SKM-1 (cell line): ENCODE data around the gene OVOL1.
"Not testable (repeated sequence)": the region's sequence is repeated elsewhere in the genome, so short reads cannot be mapped to it uniquely, and the experiment has no call there.

Experiments
- DNase-seq: peaks from one replicate; lab custom pipeline; 2025; ENCODE audit not compliant: unreplicated experiment; lab: John Stamatoyannopoulos, UW

Gene OVOL1

DNA sequence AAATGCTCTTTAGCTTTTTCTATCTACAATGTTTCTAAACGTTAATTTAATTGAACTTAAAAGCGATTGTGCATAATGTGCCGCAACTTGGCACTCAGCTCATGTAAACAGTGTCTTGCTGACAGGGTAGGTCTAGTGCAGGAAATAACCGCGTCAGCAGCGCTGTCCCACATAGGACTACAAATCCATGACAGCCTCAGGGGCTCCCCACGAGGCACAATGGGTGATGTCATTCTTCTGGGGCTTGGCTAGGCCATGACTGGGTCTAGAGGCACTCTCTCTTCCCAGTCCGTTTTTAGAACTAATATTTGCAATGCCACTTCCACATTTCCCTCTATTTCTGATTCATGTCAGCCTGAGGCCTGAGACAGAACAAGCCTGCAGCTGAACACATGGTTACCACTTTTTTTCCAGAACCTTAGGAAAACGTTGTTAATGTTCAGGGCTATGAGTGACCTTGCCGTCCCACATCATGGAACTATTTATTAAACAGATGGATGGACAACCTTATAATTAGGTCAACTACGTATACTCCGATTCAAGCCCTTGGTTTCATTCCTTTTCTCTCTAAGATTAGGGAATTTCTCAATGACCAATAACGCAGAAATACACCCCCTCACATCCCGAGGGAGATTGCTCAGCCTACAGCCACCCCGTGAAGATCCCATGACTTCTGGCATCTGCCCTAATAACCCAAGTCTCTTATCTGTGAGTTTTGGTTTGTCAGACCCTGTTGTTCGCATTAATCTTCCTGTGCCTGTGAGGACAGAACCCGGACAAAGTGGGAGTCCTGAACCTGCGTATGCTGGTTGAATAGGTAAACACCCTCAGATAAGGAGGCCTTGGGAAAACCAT lies 27.5 kb downstream of the OVOL1 start:
- DNase-seq: no peak

DNA sequence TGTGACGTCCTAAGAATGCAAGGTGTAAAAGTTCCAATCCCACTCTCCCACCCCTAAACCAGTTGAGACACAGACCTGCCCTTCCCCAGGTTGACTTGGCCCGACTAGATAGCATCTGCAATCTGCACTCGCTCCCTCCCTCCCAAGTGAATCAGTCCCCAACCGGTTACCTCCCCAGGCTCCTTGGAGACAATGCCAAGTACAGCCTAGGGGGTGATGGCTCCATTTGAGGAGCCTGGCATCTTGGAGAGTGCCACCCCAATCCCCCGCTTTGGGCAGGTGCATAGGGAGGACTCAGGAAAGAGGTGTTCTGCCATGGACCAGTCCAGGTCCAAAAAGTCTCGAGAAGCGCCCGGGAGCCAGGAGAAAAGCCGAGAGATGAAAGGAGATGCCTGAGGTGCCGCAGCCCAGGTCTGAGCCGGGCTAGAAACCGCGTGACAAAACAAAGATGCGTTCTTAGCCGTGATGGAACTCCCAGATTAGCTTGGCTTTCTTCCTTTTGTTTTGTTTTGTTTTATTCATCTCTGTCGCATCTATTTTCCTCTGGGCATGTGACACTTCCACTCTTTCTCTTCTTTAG lies 28.2 kb downstream of the OVOL1 start:
- DNase-seq: no peak

DNA sequence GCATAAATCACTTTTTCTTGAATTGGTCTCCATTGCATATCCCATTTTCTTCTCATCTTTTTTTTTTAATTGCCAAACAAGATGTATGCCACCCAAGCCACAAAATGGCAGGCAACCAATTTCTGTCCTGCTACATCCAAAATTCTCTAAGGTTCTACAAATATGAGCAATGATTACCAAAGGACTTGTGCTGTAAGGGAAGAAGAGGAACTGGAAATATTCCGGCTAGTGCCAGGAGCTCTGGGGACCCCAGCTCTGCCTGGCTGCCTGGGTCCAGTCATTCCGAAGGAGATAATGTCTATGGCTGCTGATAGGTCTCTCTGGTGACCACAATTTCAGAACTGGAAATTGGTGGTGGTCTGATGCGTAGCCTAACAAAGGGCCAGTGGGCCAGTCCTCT lies 29.8 kb downstream of the OVOL1 start:
- no peak for DNase-seq

- DNase-seq: no peak
These were observed 30.5 kb downstream of the OVOL1 start for GRCh38 chr11:65817312-65817834.

DNA sequence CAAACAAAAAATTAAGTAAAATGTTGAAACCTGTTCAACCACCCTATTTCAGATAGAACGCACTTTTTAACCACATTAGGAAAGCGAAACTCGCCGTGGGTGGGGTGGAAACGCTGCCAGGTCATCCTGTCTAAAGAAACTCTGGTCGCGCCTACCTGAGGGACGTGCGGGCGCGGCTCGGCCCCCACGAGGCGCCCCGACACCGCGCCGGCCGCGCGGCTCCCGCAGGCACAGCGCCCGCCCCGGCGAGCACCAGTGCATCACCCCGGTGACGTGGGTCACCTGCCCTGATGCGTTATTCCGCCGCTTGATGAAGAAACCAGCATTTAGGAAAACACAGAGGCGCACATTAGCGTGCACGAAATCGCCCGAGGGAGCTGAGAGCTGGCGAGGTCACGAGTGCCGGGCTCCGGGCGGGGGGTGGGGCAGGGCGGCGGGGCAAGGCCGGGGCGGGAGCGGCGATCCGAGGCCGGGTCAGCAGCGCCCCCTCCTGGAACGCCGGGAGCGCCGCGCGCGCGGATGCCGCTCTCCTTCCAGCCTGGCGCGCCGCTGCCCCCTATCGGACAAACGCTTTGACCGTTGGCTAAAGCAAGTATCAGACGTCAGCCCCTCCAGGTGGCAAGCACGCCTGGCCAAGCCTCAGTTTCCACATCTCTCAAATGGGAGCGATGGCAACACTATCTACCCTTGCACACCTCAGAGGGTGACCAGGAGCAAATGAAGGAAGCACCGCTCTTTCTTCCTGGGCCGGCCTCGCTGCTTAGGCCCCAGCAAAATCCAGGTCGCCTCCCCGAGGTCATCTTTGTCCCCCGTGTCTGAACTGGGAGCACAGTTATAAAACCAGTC lies 31.2 kb downstream of the OVOL1 start:
- peak; percentile 50 for DNase-seq

- no peak for DNase-seq
These were observed 34.2 kb downstream of the OVOL1 start for GRCh38 chr11:65821107-65821506.

DNA sequence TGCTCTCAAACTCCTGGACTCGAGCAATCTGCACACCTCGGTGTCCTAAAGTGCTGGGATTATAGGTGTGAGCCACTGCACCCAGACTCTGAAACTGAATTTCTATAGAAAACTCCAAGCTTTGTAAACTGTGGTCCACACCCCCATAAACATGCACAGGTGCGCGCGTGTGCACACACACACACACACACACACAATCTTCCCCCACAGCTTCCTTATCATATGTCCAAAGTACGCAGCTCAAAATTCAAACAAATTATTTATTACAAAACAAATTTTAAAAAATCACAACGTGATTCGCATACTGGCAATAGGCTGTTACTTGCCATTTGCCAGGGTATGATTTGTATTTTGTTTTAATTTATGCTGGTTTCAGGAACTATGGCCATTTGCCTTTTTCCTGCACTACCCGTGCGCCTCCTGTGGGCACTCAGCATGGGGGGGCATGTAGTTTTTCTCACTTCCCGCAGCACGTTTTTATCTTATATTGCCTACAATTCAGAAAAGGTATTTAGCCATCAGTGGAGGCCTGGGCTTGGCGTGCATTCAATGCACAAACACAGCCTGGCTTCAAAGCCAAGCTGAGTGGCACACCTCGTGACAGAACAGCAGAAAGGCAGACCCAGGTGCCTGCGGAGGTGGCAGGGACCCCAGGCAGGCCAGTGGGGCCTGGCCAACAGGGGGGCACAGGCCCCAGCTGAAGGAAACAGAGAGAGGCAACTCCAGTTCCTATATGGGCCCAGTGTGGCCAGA lies 36.1 kb downstream of the OVOL1 start:
- DNase-seq: no peak

- peak; percentile 19 for DNase-seq
These were observed 40.3 kb downstream of the OVOL1 start for GRCh38 chr11:65826984-65827735.

- no peak for DNase-seq
These were observed 42.6 kb downstream of the OVOL1 start for GRCh38 chr11:65829459-65829858.

- not testable (repeated sequence) for DNase-seq
These were observed 45.4 kb downstream of the OVOL1 start for GRCh38 chr11:65832231-65832630.

- peak; percentile 82 for DNase-seq
These were observed 46.6 kb downstream of the OVOL1 start, which contains the start of gene SNX32 for GRCh38 chr11:65833297-65834030. TSS of gene SNX32 (plus strand) at chr11:65833963. CDS start at chr11:65834066, 103 bp downstream.

DNA sequence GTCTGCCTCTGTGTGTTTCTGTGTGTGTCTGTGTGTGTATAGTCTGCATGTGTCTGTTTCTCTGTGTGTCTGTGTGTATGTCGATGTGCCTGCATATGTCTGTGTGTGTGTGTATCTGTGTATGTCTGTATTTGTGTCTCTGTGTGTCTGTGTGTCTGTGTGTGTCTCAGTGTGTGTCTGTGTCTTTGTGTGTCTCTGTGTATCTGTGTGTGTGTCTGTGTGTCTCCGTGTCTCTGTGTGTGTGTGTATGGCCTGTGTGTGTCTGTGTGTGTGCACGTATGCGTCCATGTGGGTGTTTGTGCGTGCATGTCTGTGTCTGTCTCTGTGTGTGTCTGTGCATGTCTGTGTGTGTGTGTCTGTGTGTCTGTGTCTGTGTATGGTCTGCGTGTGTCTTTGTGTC lies 47.3 kb downstream of the OVOL1 start:
- DNase-seq: no peak

DNA sequence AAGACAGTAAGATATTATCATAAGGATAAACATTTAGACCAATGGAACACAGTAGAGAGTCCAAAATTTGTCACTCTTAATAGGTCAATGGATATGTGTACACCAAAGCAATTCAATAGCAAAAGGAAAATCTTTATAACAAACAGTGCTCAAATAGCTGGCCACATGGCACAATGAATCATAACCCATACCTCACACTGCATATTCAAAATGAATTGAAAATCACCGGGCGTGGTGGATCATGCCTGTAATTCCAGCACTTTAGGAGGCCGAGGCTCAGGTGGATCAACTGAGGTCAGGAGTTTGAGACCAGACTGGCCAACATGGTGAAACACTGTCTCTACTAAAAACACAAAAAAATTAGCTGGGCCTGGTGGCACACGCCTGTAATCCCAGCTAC lies 55.3 kb downstream of the OVOL1 start:
- DNase-seq: no peak

DNA sequence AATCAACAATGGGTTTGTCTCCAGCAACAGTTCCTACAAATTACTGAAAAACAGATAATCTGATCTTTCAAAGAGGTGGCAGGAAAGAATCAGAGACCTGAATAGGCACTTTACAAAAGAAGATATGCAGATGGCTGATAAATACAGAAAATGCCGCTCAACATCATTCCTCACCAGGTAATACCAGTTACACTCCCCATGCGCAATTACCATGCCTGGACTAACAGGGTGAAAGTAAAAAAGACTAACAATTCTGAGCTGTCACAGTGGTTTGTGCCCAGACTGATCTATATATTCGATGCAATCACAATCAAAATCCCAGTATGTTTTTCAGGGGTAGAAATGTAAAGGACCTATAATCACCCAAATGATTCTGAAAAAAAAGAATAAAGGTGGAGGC lies 56.9 kb downstream of the OVOL1 start:
- no peak for DNase-seq

- no peak for DNase-seq
These were observed 57.5 kb downstream of the OVOL1 start for GRCh38 chr11:65844231-65844872.
